Endodermal cell (in vitro differentiated cells): ENCODE results near the gene CYP19A1. TPM values are rescaled to one million over a fixed set of nuclear protein-coding genes. Genes with fewer than 3 reads are reported as not detected.

Experiments used
- DNase-seq: peaks from one replicate; pipeline ENCODE4 v3.0.0-alpha.2; 2017
- H3K27ac ChIP-seq: 2 replicates; pipeline ENCODE4 v1.5.1; 2013; ENCODE audit warnings: mild to moderate bottlenecking, low read depth, low read length, moderate library complexity
- H3K27me3 ChIP-seq: 2 replicates; pipeline ENCODE4 v1.6.1; 2013; ENCODE audit warnings: mild to moderate bottlenecking, low read length, moderate library complexity; ENCODE audit not compliant: insufficient read depth, control insufficient read depth, poor library complexity, severe bottlenecking
- H3K36me3 ChIP-seq: 2 replicates; pipeline ENCODE4 v1.7.0; 2013; ENCODE audit warnings: mild to moderate bottlenecking, low read length, moderate library complexity; ENCODE audit not compliant: control insufficient read depth, insufficient read depth
- H3K4me1 ChIP-seq: one replicate; pipeline ENCODE4 v1.7.0; 2013; ENCODE audit warnings: low read length; ENCODE audit not compliant: control insufficient read depth, insufficient read depth
- H3K4me3 ChIP-seq: 2 replicates; pipeline ENCODE4 v1.5.1; 2013; ENCODE audit warnings: mild to moderate bottlenecking, low read length, moderate library complexity
- H3K9ac ChIP-seq: 2 replicates; pipeline ENCODE4 v1.6.1; 2013; ENCODE audit warnings: mild to moderate bottlenecking, low read length, moderate library complexity; ENCODE audit not compliant: poor library complexity, severe bottlenecking; ENCODE audit errors: extremely low read depth
- H3K9me3 ChIP-seq: 2 replicates; pipeline ENCODE4 v1.6.1; 2013; ENCODE audit warnings: mild to moderate bottlenecking, low read length, moderate library complexity; ENCODE audit not compliant: control insufficient read depth
- H3K27ac Mint-ChIP-seq: 2 replicates; pipeline ENCODE4 v1.8.0; 2020; ENCODE audit warnings: mixed read lengths
- H3K27me3 Mint-ChIP-seq: 2 replicates; pipeline ENCODE4 v1.8.0; 2021; ENCODE audit warnings: mild to moderate bottlenecking, mixed read lengths; ENCODE audit not compliant: insufficient read depth
- H3K36me3 Mint-ChIP-seq: 2 replicates; pipeline ENCODE4 v1.8.0; 2020; ENCODE audit warnings: low read depth, mixed read lengths
- H3K4me1 Mint-ChIP-seq: 2 replicates; pipeline ENCODE4 v1.8.0; 2020; ENCODE audit warnings: mixed read lengths
- H3K4me3 Mint-ChIP-seq: 2 replicates; pipeline ENCODE4 v1.8.0; 2020; ENCODE audit warnings: mild to moderate bottlenecking, moderate library complexity, mixed read lengths
- H3K9me3 Mint-ChIP-seq: 2 replicates; pipeline ENCODE4 v1.8.0; 2020; ENCODE audit warnings: mild to moderate bottlenecking, mixed read lengths
- CTCF ChIP-seq: fragments of 200-600 bp; sonication (generic); conservative IDR thresholded peaks from 2 replicates; pipeline ENCODE4 v1.5.0; 2021; ENCODE audit warnings: antibody characterized with exemption, mild to moderate bottlenecking
- WGBS, 2 experiments: methylation state at CpG; one replicate each; pipeline versions ENCODE4 v1.1.5 to v1.1.7; 2013; ENCODE audit warnings: missing lambda C conversion rate in 2 of 2, mixed read lengths in 1 of 2; ENCODE audit not compliant: insufficient coverage in 1 of 2, insufficient read length in 1 of 2; 5-methylcytosine and 5-hydroxymethylcytosine counted together
- total RNA-seq, 2 donors: library from RNA; stranded (reverse); fragmentation: NEBNext Ultra II Directional in 1 of 2; extraction: Animal tissue kit (Norgen Biotek cat#: 25700) in 1 of 2; gene quantifications; 2 replicates in 1 of 2; 3 replicates in 1 of 2; pipeline ENCODE4 v1.2.1, GENCODE V29; 2021

The CYP19A1 gene
- total RNA-seq, 2 donors from 2014 or later, result not detected

GRCh38 chr15:51181221-51181620 is 157.2 kb downstream of the CYP19A1 start:
- Histone ChIP-seq H3K9me3 (no peaks in the 10 kb centered on the region), H3K4me3 (no peak overlapping the region), H3K27ac (no peak overlapping the region), H3K27me3 (no peaks in the 10 kb centered on the region), H3K4me1 (no peaks in the 10 kb centered on the region), H3K36me3 (no peaks in the 10 kb centered on the region), H3K9ac (no peak overlapping the region)
- Mint-ChIP-seq H3K27ac (no peak overlapping the region), H3K4me3 (no peak overlapping the region), H3K9me3 (no peaks in the 10 kb centered on the region), H3K27me3 (peaks cover 3% of the 10 kb centered on the region), H3K4me1 (no peaks in the 10 kb centered on the region), H3K36me3 (no peaks in the 10 kb centered on the region)
- WGBS, 2 experiments, result 83 to 97% methylated on average over 2 to 3 of the region's 3 CpGs
- TF ChIP-seq CTCF, result no peak
- no peak for DNase-seq

- H3K4me1 Mint-ChIP-seq, result no peaks in the 10 kb centered on the region
- no peak for DNase-seq
- H3K4me3 Mint-ChIP-seq, result no peak overlapping the region
- Histone ChIP-seq H3K27me3 (no peaks in the 10 kb centered on the region), H3K4me1 (no peaks in the 10 kb centered on the region), H3K27ac (no peak overlapping the region), H3K9ac (no peak overlapping the region), H3K4me3 (no peak overlapping the region), H3K9me3 (no peaks in the 10 kb centered on the region), H3K36me3 (no peaks in the 10 kb centered on the region)
- H3K27ac Mint-ChIP-seq, result no peak overlapping the region
- WGBS, 2 experiments, result 71 to 90% methylated on average over 1 of the region's 1 CpG
- no peaks in the 10 kb centered on the region for H3K36me3 Mint-ChIP-seq
- no peak for TF ChIP-seq CTCF
- peaks cover 3% of the 10 kb centered on the region for H3K27me3 Mint-ChIP-seq
- H3K9me3 Mint-ChIP-seq, result no peaks in the 10 kb centered on the region
Measured at GRCh38 chr15:51180534-51180933, 157.9 kb downstream of the CYP19A1 start.

- DNase-seq, result no peak
- Histone ChIP-seq H3K9ac (no peak overlapping the region), H3K9me3 (no peaks in the 10 kb centered on the region)
Measured at GRCh38 chr15:51180011-51180410, 158.4 kb downstream of the CYP19A1 start.

More at GRCh38 chr15:51180011-51180410, 158.4 kb downstream of the CYP19A1 start:
- Mint-ChIP-seq H3K9me3 (no peaks in the 10 kb centered on the region), H3K27ac (no peak overlapping the region), H3K4me1 (no peaks in the 10 kb centered on the region), H3K4me3 (no peak overlapping the region), H3K36me3 (no peaks in the 10 kb centered on the region), H3K27me3 (peaks cover 3% of the 10 kb centered on the region)
- Histone ChIP-seq H3K36me3 (no peaks in the 10 kb centered on the region), H3K4me1 (no peaks in the 10 kb centered on the region), H3K4me3 (no peak overlapping the region), H3K27ac (no peak overlapping the region), H3K27me3 (no peaks in the 10 kb centered on the region)
- no peak for TF ChIP-seq CTCF
- WGBS, 2 experiments, result 92 to 93% methylated on average over 2 to 3 of the region's 3 CpGs
